H1 (cell line): Measurements from ENCODE around the gene GOLGA1. TPM values are rescaled to one million over a fixed set of nuclear protein-coding genes. Genes with fewer than 3 reads are reported as not detected.

Source experiments
- CTCF ChIA-PET: fragments of 300-600 bp; sonication (Branson Sonifier 250); formaldehyde crosslinking; loops from one replicate; lab custom pipeline; 2021; ENCODE audit not compliant: partially characterized antibody; lab: Charles Lee
- POLR2A ChIA-PET: fragments of 300-600 bp; sonication (Branson Sonifier 250); formaldehyde crosslinking; loops from one replicate; lab custom pipeline; 2021; ENCODE audit warnings: inconsistent platforms; ENCODE audit not compliant: partially characterized antibody; lab: Charles Lee
- DNase-seq, 2 experiments: peaks; one replicate each; pipeline versions ENCODE4 v3.0.0 to v3.0.0-alpha.2; 2010 to 2022; ENCODE audit warnings: low spot score in 2 of 2, low read depth in 1 of 2, mixed read lengths in 1 of 2
- FAIRE-seq: peaks from 2 replicates; lab custom pipeline; 2011; peaks lifted over from hg19 to GRCh38; lab: Jason Lieb, UNC
- H2AFZ ChIP-seq: 2 replicates; pipeline ENCODE4 v1.8.1; 2012; ENCODE audit warnings: low read length, inconsistent platforms
- H2AK5ac ChIP-seq: 2 replicates; pipeline ENCODE4 v1.6.1; 2013; ENCODE audit warnings: low read depth, low read length
- H2BK120ac ChIP-seq: replicated peaks from 2 replicates; pipeline ENCODE3; 2013; ENCODE audit warnings: low read depth, low read length, inconsistent platforms
- H2BK12ac ChIP-seq: 2 replicates; pipeline ENCODE4 v1.6.1; 2013; ENCODE audit warnings: low read depth, low read length
- H2BK15ac ChIP-seq: 2 replicates; pipeline ENCODE4 v1.6.1; 2013; ENCODE audit warnings: low read length
- H2BK20ac ChIP-seq: 2 replicates; pipeline ENCODE4 v1.6.1; 2013; ENCODE audit warnings: low read length
- H2BK5ac ChIP-seq: 2 replicates; pipeline ENCODE4 v1.6.1; 2013; ENCODE audit warnings: low read depth, low read length
- H3K14ac ChIP-seq: 2 replicates; pipeline ENCODE4 v1.6.1; 2013; ENCODE audit warnings: inconsistent platforms; ENCODE audit not compliant: insufficient read length
- H3K18ac ChIP-seq: 2 replicates; pipeline ENCODE4 v1.6.1; 2013; ENCODE audit warnings: low read length; ENCODE audit errors: extremely low read depth
- H3K23ac ChIP-seq: 2 replicates; pipeline ENCODE4 v1.6.1; 2013; ENCODE audit warnings: inconsistent platforms; ENCODE audit not compliant: insufficient read length
- H3K23me2 ChIP-seq: 2 replicates; pipeline ENCODE4 v1.6.1; 2013; ENCODE audit warnings: low read depth, low read length
- H3K27ac ChIP-seq: 2 replicates; pipeline ENCODE4 v1.6.1; 2011; ENCODE audit warnings: low read depth, low read length, inconsistent platforms
- H3K27me3 ChIP-seq, 4 experiments: replicated peaks in 1 of 4; 1 replicate in 1 of 4; 2 replicates in 3 of 4; pipeline versions ENCODE4 v1.6.1 to v1.8.1; 2011 to 2013; ENCODE audit warnings: low read length in 3 of 4, mild to moderate bottlenecking in 3 of 4, inconsistent platforms in 2 of 4, mixed read lengths in 2 of 4, moderate library complexity in 1 of 4; ENCODE audit not compliant: control insufficient read depth in 3 of 4, insufficient read depth in 3 of 4; ENCODE audit errors: extremely low read depth in 1 of 4
- H3K36me3 ChIP-seq, 4 experiments: 2 replicates each; pipeline versions ENCODE4 v1.6.1 to v1.8.1; 2011 to 2013; ENCODE audit warnings: mild to moderate bottlenecking in 4 of 4, low read length in 3 of 4, moderate library complexity in 2 of 4, control low read depth in 1 of 4, inconsistent platforms in 1 of 4; ENCODE audit not compliant: insufficient read depth in 4 of 4, control insufficient read depth in 2 of 4
- H3K4ac ChIP-seq: replicated peaks from 2 replicates; pipeline ENCODE3; 2013; ENCODE audit warnings: low read length, low read depth, mixed read lengths, inconsistent platforms; ENCODE audit not compliant: insufficient read length
- H3K4me1 ChIP-seq, 4 experiments: replicated peaks in 1 of 4; 1 replicate in 1 of 4; 2 replicates in 3 of 4; pipeline versions ENCODE4 v1.6.1 to v1.8.1; 2011 to 2013; ENCODE audit warnings: low read length in 3 of 4, inconsistent platforms in 2 of 4, mixed read lengths in 1 of 4; ENCODE audit not compliant: insufficient read depth in 4 of 4, control insufficient read depth in 3 of 4
- H3K4me2 ChIP-seq, 2 experiments: 2 replicates each; pipeline versions ENCODE4 v1.6.1 to v1.8.1; 2011 to 2013; ENCODE audit warnings: low read depth in 2 of 2, low read length in 2 of 2, control low read depth in 1 of 2, inconsistent platforms in 1 of 2, mild to moderate bottlenecking in 1 of 2; ENCODE audit not compliant: insufficient read depth in 1 of 2
- H3K4me3 ChIP-seq, 4 experiments: fragments of 200-600, 300-600 bp in 1 of 4; sonication (generic), shearing (Covaris generic), sonication (Bioruptor Twin) in 1 of 4; 2 replicates each; pipeline versions ENCODE4 v1.5.1 to v1.8.1; 2011 to 2016; ENCODE audit warnings: low read length in 4 of 4, low read depth in 3 of 4, control low read depth in 2 of 4, inconsistent platforms in 2 of 4, mild to moderate bottlenecking in 2 of 4, mixed read lengths in 1 of 4, moderate library complexity in 1 of 4; ENCODE audit not compliant: insufficient read depth in 2 of 4; ENCODE audit errors: extremely low read depth in 1 of 4
- H3K56ac ChIP-seq: replicated peaks from 2 replicates; pipeline ENCODE3; 2013; ENCODE audit warnings: low read depth, mild to moderate bottlenecking, mixed read lengths, low read length, inconsistent platforms; ENCODE audit not compliant: insufficient read length
- H3K79me1 ChIP-seq: 2 replicates; pipeline ENCODE4 v1.6.1; 2013; ENCODE audit warnings: low read depth, low read length, control low read depth
- H3K79me2 ChIP-seq, 2 experiments: 2 replicates each; pipeline versions ENCODE4 v1.6.1 to v1.8.1; 2012 to 2013; ENCODE audit warnings: low read length in 2 of 2, mild to moderate bottlenecking in 2 of 2, inconsistent platforms in 1 of 2; ENCODE audit not compliant: insufficient read depth in 2 of 2, control insufficient read depth in 1 of 2
- H3K9ac ChIP-seq, 4 experiments: replicated peaks in 1 of 4; 1 replicate in 1 of 4; 2 replicates in 3 of 4; pipeline versions ENCODE4 v1.6.1 to v1.8.1; 2011 to 2013; ENCODE audit warnings: low read depth in 3 of 4, low read length in 3 of 4, control low read depth in 2 of 4, mild to moderate bottlenecking in 2 of 4, moderate library complexity in 2 of 4, inconsistent platforms in 1 of 4; ENCODE audit errors: extremely low read depth in 1 of 4
- H3K9me3 ChIP-seq, 2 experiments: 2 replicates each; pipeline versions ENCODE4 v1.6.1 to v1.8.1; 2012 to 2013; ENCODE audit warnings: mild to moderate bottlenecking in 2 of 2, moderate library complexity in 2 of 2, control low read depth in 1 of 2, inconsistent platforms in 1 of 2, low read depth in 1 of 2, low read length in 1 of 2, mixed read lengths in 1 of 2; ENCODE audit not compliant: insufficient read depth in 2 of 2
- H4K20me1 ChIP-seq, 2 experiments: replicated peaks in 1 of 2; 2 replicates each; pipeline versions ENCODE3 to v1.8.1; 2011 to 2013; ENCODE audit warnings: inconsistent platforms in 2 of 2, low read length in 2 of 2, mild to moderate bottlenecking in 1 of 2; ENCODE audit not compliant: insufficient read depth in 2 of 2, control insufficient read depth in 1 of 2
- H4K5ac ChIP-seq: 2 replicates; pipeline ENCODE4 v1.6.1; 2013; ENCODE audit warnings: low read length, low read depth, mixed read lengths, inconsistent platforms; ENCODE audit not compliant: insufficient read length
- H4K8ac ChIP-seq: 2 replicates; pipeline ENCODE4 v1.8.0; 2013; ENCODE audit warnings: mild to moderate bottlenecking, moderate library complexity, low read length, inconsistent platforms; ENCODE audit not compliant: insufficient read depth; ENCODE audit errors: extremely low read depth
- H4K91ac ChIP-seq: replicated peaks from 2 replicates; pipeline ENCODE3; 2013; ENCODE audit warnings: low read length, mixed read lengths, inconsistent platforms; ENCODE audit not compliant: insufficient read length
- EGR1 ChIP-seq: IDR thresholded peaks from 2 replicates; pipeline ENCODE4 v1.6.1; 2011; ENCODE audit warnings: low read depth, low read length, borderline replicate concordance
- RAD21 ChIP-seq, 2 experiments: IDR thresholded peaks in 1 of 2; conservative IDR thresholded peaks in 1 of 2; 2 replicates each; pipeline ENCODE4 v1.6.1; 2011; ENCODE audit warnings: low read depth in 2 of 2, low read length in 2 of 2, improper control_type of control experiment in 1 of 2, inconsistent platforms in 1 of 2, mild to moderate bottlenecking in 1 of 2, moderate library complexity in 1 of 2
- RBBP5 ChIP-seq: IDR thresholded peaks from 2 replicates; pipeline ENCODE4 v1.7.1; 2012; ENCODE audit warnings: low read depth, mild to moderate bottlenecking, inconsistent platforms, low read length, moderate library complexity, borderline replicate concordance
- SP2 ChIP-seq: IDR thresholded peaks from 2 replicates; pipeline ENCODE4 v1.6.1; 2012; ENCODE audit warnings: mild to moderate bottlenecking, low read length, inconsistent platforms
- WGBS, 2 experiments: shearing (Covaris generic) in 1 of 2; methylation state at CpG; one replicate each; pipeline versions ENCODE4 v1.1.6 to v1.1.7; 2013 to 2015; ENCODE audit warnings: low lambda C conversion rate in 2 of 2, mixed read lengths in 2 of 2, inconsistent platforms in 1 of 2, low coverage in 1 of 2, missing lambda C conversion rate in 1 of 2; ENCODE audit not compliant: insufficient replicate concordance in 2 of 2, insufficient coverage in 1 of 2, insufficient read length in 1 of 2; ENCODE audit errors: extremely low coverage in 1 of 2, missing lambda C conversion rate in 1 of 2; 5-methylcytosine and 5-hydroxymethylcytosine counted together
- polyA plus RNA-seq, 7 experiments: library from polyadenylated mRNA; depleted of rRNA in 3 of 7; stranded (reverse) in 5 of 7; unstranded in 2 of 7; fragments of >200 nt in 5 of 7; fragments of 200-250 nt in 2 of 7; gene quantifications; 1 replicate in 5 of 7; 2 replicates in 1 of 7; 4 replicates in 1 of 7; pipeline versions ENCODE4 v1.2.1 to v1.2.3, GENCODE V29; 2011 to 2013; ENCODE audit warnings: missing spikeins in 2 of 7, mixed read lengths in 2 of 7
- total RNA-seq: library from RNA; stranded (reverse); fragmentation: NEBNext Ultra II Directional; extraction: Animal tissue kit (Norgen Biotek cat#: 25700); gene quantifications from 2 replicates; pipeline ENCODE4 v1.2.1, GENCODE V29; 2021
- TF ChIP-seq, protein P1 (sequence below), 3 experiments: IDR thresholded peaks; 1 replicate in 2 of 3; 2 replicates in 1 of 3; pipeline versions ENCODE4 v1.5.1 to v1.6.1; 2011; ENCODE audit warnings: low read length in 3 of 3, mild to moderate bottlenecking in 3 of 3, inconsistent platforms in 2 of 3, low read depth in 1 of 3, moderate library complexity in 1 of 3; ENCODE audit not compliant: insufficient read depth in 1 of 3; ENCODE audit errors: control extremely low read depth in 1 of 3

GOLGA1 gene
- total and polyA plus RNA-seq, 2 of the 8 experiments (the other 6 are each of a cell fraction or from before 2014, with no cell fraction given) = 4.8 to 6.5 TPM

DNA sequence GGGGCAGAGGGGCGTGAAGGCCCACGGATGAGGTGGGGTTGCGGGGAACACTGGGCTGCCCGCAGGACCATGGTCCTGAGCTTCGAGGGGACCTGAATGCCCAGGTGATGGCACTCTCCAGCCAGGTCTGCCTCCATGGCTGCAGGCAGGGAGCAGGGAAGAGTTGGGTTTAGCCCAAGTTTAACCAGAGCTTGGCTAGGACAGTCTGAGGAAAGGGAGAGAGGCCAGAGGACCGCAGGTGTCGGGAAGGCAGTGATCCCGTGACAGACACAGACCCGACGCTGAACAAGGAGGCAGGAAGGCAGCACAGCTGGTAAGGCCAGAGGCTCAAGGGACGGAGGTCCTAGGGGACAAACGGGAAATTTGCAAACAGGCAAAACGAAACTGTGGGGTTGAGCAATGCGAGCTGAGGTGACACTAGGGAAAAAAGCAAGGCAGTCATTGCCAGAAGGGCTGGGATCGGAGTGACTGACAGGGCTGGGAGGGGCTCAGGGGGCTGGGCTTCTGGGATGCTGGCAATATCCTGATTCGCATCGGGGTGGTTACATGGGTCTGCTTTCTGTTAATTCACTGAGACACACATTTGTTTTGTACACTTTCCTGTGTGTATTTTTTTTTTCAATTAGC is 53.9 kb downstream of the GOLGA1 start:
- TF ChIP-seq EGR1 (no peak), RBBP5 (no peak), RAD21 (IDR thresholded peaks at IDR 0.05 in 1 of 2, conservative IDR thresholded peaks at IDR 0.05 in 1 of 2; ENCODE audit: low read depth in 2 of 2, low read length in 2 of 2) (peak in 1 of 2 experiments; percentile 6; a peak in 1 of 4 replicates), SP2 (no peak)
- TF ChIP-seq, protein P1, sequence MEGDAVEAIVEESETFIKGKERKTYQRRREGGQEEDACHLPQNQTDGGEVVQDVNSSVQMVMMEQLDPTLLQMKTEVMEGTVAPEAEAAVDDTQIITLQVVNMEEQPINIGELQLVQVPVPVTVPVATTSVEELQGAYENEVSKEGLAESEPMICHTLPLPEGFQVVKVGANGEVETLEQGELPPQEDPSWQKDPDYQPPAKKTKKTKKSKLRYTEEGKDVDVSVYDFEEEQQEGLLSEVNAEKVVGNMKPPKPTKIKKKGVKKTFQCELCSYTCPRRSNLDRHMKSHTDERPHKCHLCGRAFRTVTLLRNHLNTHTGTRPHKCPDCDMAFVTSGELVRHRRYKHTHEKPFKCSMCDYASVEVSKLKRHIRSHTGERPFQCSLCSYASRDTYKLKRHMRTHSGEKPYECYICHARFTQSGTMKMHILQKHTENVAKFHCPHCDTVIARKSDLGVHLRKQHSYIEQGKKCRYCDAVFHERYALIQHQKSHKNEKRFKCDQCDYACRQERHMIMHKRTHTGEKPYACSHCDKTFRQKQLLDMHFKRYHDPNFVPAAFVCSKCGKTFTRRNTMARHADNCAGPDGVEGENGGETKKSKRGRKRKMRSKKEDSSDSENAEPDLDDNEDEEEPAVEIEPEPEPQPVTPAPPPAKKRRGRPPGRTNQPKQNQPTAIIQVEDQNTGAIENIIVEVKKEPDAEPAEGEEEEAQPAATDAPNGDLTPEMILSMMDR (IDR thresholded peaks at IDR 0.05; ENCODE audit: control extremely low read depth in 1 of 3, insufficient read depth in 1 of 3, low read depth in 1 of 3, low read length in 3 of 3) = peak in 1 of 3 experiments; percentile 7; a peak in 1 of 4 replicates
- H3K9ac ChIP-seq = no peak overlapping the region
- no peak overlapping the region for H3K23ac ChIP-seq
- DNase-seq (no peak), FAIRE-seq (no peak)
- no peak overlapping the region for H2BK20ac ChIP-seq
- no peak overlapping the region for H2BK120ac ChIP-seq
- H3K27ac ChIP-seq = no peak overlapping the region; the same call in 1 of the 2 replicates
- no peak overlapping the region for H3K18ac ChIP-seq
- H3K4me3 ChIP-seq = no peak overlapping the region
- WGBS, 2 experiments = 95% methylated on average over 17 of the region's 17 CpGs; no CpG with 5 or more reads in 1 of the 2 experiments
- no peak overlapping the region for H3K14ac ChIP-seq
- no peak overlapping the region for H2AFZ ChIP-seq
- H4K91ac ChIP-seq = no peak overlapping the region
- no peaks in the 10 kb centered on the region; a peak in 1 of 4 replicates for H3K9me3 ChIP-seq
- no peak overlapping the region for H2BK15ac ChIP-seq
- no peaks in the 10 kb centered on the region for H3K23me2 ChIP-seq
- H3K36me3 ChIP-seq = no peaks in the 10 kb centered on the region; a peak in 1 of 8 replicates
- H2AK5ac ChIP-seq = 0 out of 2 replicates have a peak overlapping the region, but pooled peaks have one; percentile 6
- H3K79me2 ChIP-seq = no peaks in the 10 kb centered on the region
- 0 out of 2 replicates have a peak, but pooled peaks cover 2% of the 10 kb centered on the region for H3K79me1 ChIP-seq
- H3K4me1 ChIP-seq = peaks cover 0 to 9% (median 3%) of the 10 kb centered on the region in 4 experiments; a peak in 6 of 7 replicates
- no peak overlapping the region for H2BK12ac ChIP-seq
- POLR2A ChIA-PET = interaction anchor here (31.1 kb wide), 1 partner anchor 24 kb away, joined by 573 read pairs; the partner anchor contains the start of genes ARPC5L, RPL35 and WDR38
- H4K8ac ChIP-seq = peak overlapping the region; percentile 46; the same call in 1 of the 2 replicates
- no peak overlapping the region for H3K4me2 ChIP-seq
- H3K4ac ChIP-seq = no peak overlapping the region
- H3K27me3 ChIP-seq = no peaks in the 10 kb centered on the region
- CTCF ChIA-PET = interaction anchor here (0.5 to 1.9 kb wide), 6 partner anchors 9 to 91 kb away, joined by 3 to 5 read pairs (median 3); partner anchors contain the start of gene WDR38
- H4K20me1 ChIP-seq = peaks cover 0 to 2% of the 10 kb centered on the region in 2 experiments
- no peak overlapping the region for H3K56ac ChIP-seq
- no peak overlapping the region for H4K5ac ChIP-seq
- peak overlapping the region; percentile 75; the same call in 1 of the 2 replicates for H2BK5ac ChIP-seq
